OCI-LY1 (cell line): ENCODE results near the gene CORO2B.

ENCODE experiments used
- H2AFZ ChIP-seq: fragments of 200-600 bp; sonication (generic), shearing (Covaris generic); 2 replicates; pipeline ENCODE4 v1.6.0; 2014; ENCODE audit warnings: antibody characterized with exemption, mild to moderate bottlenecking, low read length
- H3F3A ChIP-seq: fragments of 200-600 bp; sonication (generic), shearing (Covaris generic); 2 replicates; pipeline ENCODE4 v1.6.0; 2014; ENCODE audit warnings: mild to moderate bottlenecking, antibody characterized with exemption, low read length, moderate library complexity; ENCODE audit not compliant: insufficient read depth
- H3K27ac ChIP-seq: fragments of 200-600 bp; sonication (generic); 2 replicates; pipeline ENCODE4 v1.5.1; 2014; ENCODE audit warnings: low read length, mixed run types, mild to moderate bottlenecking, low read depth; ENCODE audit not compliant: poor library complexity, severe bottlenecking
- H3K27me3 ChIP-seq: fragments of 200-600 bp; sonication (generic); 2 replicates; pipeline ENCODE4 v1.6.0; 2014; ENCODE audit warnings: antibody characterized with exemption, mild to moderate bottlenecking, low read length, moderate library complexity; ENCODE audit not compliant: insufficient read depth
- H3K36me3 ChIP-seq: fragments of 200-600 bp; sonication (generic); 2 replicates; pipeline ENCODE4 v1.6.1; 2014; ENCODE audit warnings: mild to moderate bottlenecking, antibody characterized with exemption, low read length, moderate library complexity, mixed read lengths; ENCODE audit not compliant: insufficient read depth
- H3K4me1 ChIP-seq: fragments of 200-600 bp; sonication (generic); 2 replicates; pipeline ENCODE4 v1.5.1; 2014; ENCODE audit warnings: mild to moderate bottlenecking, low read length, moderate library complexity; ENCODE audit not compliant: insufficient read depth, severe bottlenecking
- H3K4me2 ChIP-seq: fragments of 200-600 bp; sonication (generic), shearing (Covaris generic); 2 replicates; pipeline ENCODE4 v1.6.1; 2014; ENCODE audit warnings: low read length
- H3K4me3 ChIP-seq: fragments of 200-600 bp; sonication (generic); 2 replicates; pipeline ENCODE4 v1.5.1; 2014; ENCODE audit warnings: low read length, low read depth, mild to moderate bottlenecking, mixed read lengths; ENCODE audit not compliant: poor library complexity, severe bottlenecking
- H3K79me2 ChIP-seq: fragments of 200-600 bp; shearing (Covaris generic); 2 replicates; pipeline ENCODE4 v1.6.1; 2016; ENCODE audit warnings: mixed run types, low read length, mixed read lengths; ENCODE audit not compliant: insufficient read depth
- H3K9ac ChIP-seq: fragments of 200-600 bp; sonication (generic), shearing (Covaris generic); 2 replicates; pipeline ENCODE4 v1.6.1; 2014; ENCODE audit warnings: mild to moderate bottlenecking, low read length, mixed read lengths
- H3K9me2 ChIP-seq: fragments of 200-600 bp; sonication (generic), shearing (Covaris generic); 2 replicates; pipeline ENCODE4 v1.6.1; 2014; ENCODE audit warnings: low read depth, mild to moderate bottlenecking, low read length, mixed read lengths
- H3K9me3 ChIP-seq: fragments of 200-600 bp; shearing (Covaris generic); 2 replicates; pipeline ENCODE4 v1.6.1; 2014; ENCODE audit warnings: low read length, mixed read lengths
- H4K20me1 ChIP-seq: fragments of 200-600 bp; sonication (generic), shearing (Covaris generic); 2 replicates; pipeline ENCODE4 v1.6.0; 2016; ENCODE audit warnings: mild to moderate bottlenecking, low read length; ENCODE audit not compliant: insufficient read depth
- EZH2 ChIP-seq: fragments of 200-600 bp; sonication (generic), shearing (Covaris generic); IDR thresholded peaks from 2 replicates; pipeline ENCODE4 v1.8.0; 2017; ENCODE audit warnings: borderline replicate concordance, mixed run types, mild to moderate bottlenecking, antibody characterized with exemption, low read length, moderate library complexity, mixed read lengths
- TF ChIP-seq, protein P1 (sequence below): fragments of 200-600 bp; sonication (generic), shearing (Covaris generic); IDR thresholded peaks from 2 replicates; pipeline ENCODE4 v1.5.1; 2017; ENCODE audit warnings: mild to moderate bottlenecking, antibody characterized with exemption, low read length, moderate library complexity, mixed read lengths

CORO2B gene

DNA sequence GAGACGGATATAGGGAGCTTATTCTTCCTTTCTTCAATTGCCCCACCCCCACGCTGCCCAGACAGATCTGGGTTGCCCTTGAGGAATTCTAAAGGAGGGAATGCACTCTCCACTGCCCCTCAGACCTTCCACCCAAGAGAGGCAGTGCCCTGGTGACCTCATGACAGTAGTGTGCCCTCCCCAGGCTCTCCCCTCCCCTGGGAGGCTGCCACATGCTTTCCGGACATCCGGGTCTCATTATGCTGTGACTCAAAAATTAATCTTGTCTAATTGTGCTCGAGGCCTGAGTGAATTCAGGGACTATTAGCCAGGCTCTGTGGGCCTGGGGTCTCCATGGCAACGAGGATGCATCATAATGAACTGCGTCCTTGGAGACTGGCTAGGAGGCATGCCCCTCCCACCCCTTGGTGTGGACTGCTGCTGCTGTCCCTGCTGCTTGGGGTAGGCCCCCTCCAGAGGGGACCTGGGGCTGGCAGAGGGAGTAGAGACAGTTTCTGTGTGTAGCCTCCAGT lies 20.8 kb downstream of the CORO2B start:
- H4K20me1 ChIP-seq: no peaks in the 10 kb centered on the region
- no peak for TF ChIP-seq EZH2
- TF ChIP-seq, protein P1, sequence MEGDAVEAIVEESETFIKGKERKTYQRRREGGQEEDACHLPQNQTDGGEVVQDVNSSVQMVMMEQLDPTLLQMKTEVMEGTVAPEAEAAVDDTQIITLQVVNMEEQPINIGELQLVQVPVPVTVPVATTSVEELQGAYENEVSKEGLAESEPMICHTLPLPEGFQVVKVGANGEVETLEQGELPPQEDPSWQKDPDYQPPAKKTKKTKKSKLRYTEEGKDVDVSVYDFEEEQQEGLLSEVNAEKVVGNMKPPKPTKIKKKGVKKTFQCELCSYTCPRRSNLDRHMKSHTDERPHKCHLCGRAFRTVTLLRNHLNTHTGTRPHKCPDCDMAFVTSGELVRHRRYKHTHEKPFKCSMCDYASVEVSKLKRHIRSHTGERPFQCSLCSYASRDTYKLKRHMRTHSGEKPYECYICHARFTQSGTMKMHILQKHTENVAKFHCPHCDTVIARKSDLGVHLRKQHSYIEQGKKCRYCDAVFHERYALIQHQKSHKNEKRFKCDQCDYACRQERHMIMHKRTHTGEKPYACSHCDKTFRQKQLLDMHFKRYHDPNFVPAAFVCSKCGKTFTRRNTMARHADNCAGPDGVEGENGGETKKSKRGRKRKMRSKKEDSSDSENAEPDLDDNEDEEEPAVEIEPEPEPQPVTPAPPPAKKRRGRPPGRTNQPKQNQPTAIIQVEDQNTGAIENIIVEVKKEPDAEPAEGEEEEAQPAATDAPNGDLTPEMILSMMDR: no peak
- no peak overlapping the region for H3K4me3 ChIP-seq
- no peaks in the 10 kb centered on the region for H3K27me3 ChIP-seq
- H3K4me1 ChIP-seq: no peaks in the 10 kb centered on the region
- no peak overlapping the region for H3K9ac ChIP-seq
- no peaks in the 10 kb centered on the region for H3K36me3 ChIP-seq
- no peaks in the 10 kb centered on the region for H3K79me2 ChIP-seq
- H3F3A ChIP-seq: no peaks in the 10 kb centered on the region
- H3K9me2 ChIP-seq: no peaks in the 10 kb centered on the region
- no peak overlapping the region for H3K4me2 ChIP-seq
- no peaks in the 10 kb centered on the region for H3K9me3 ChIP-seq
- no peak overlapping the region for H2AFZ ChIP-seq
- no peak overlapping the region for H3K27ac ChIP-seq

DNA sequence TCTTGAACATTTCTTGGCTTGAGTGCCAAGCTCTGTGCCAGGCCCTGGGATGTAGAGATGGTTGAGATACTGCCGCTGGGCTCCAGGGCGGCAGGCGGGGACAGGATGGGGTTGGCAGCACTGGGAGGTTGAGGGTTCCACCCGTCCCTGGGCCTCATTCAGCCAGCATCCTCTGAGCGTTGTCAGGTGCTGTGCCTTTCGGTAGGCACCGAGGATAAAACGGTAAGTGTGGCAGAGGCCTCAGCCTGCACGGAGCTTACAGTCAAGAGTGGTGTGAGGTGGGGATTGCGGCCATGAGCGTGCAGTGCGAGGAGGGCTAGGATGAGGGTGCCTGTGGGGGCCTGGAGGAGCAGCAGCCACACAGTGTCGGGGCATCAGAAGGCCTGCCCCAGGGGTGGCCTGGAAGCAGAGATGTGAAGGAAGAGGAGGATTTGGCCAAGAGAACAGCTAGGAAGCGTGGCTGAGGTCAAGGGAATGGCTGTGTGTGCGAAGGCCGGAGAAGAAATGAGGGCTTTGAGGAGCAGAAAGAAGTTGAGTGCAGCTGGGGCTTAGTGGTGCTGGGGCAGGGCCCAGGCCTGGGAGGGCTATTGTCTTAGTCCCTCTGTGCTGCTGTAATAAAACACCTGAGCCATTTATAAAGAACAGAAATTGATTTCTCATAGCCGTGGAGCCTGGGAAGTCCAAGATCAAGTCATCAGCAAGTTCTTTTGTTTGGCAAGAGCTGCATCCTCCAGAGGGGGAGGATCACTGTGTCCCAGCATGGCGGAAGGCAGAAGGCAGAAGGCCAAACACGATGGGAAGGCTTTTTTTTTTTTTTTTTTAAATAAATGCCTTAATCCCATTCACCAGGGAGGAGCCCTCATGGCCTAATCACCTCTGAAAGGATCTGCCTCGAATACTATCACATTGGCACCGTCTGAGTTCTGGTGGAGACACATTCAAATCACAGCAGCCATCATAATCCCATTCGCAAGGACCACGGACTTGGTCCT lies 22.7 kb downstream of the CORO2B start:
- TF ChIP-seq, protein P1: no peak
- no peak for TF ChIP-seq EZH2
- H3K36me3 ChIP-seq: no peaks in the 10 kb centered on the region

DNA sequence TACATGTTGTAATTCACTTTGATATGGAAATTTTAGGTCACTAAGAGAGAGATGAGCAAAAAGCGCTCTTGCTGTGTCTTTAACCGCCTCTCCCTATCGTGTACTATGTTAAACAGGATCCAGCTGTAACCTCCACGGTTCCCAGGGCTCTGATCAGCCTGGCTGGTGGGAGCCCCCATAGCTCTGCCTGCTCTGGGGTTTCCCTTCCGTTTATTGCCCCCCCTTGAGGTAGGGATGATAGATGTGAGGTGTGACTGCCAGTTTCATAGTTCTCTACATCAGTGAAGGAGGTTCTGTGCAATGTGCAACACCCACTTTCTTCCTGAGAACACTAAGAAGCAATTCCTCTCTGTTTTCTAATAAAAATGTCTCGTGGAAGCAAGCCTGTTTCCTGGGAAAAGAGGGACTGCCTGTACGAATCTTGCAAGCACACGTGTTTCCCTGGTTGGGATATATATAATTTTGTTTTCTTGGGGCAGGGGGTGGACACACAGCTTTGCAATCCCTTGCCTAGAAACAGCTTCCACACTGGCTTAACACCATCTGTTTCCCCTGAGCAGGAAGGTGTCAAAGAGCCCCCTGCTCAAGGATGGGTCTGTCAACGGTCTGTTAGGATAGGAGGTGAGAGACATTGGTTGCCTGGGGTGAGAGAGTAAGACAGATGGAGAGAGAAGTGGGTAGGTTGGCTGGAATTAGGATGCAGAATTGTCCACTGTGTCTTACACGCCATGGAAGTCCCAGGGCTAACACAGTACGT lies 23.8 kb downstream of the CORO2B start:
- TF ChIP-seq, protein P1: no peak
- no peak for TF ChIP-seq EZH2
- Histone ChIP-seq H3K4me2 (no peak overlapping the region), H4K20me1 (no peaks in the 10 kb centered on the region), H3K36me3 (no peaks in the 10 kb centered on the region), H3K79me2 (no peaks in the 10 kb centered on the region), H3K9me3 (no peaks in the 10 kb centered on the region), H3K4me3 (no peak overlapping the region), H3K9me2 (no peaks in the 10 kb centered on the region), H3K27ac (no peak overlapping the region), H3K27me3 (peaks cover 4% of the 10 kb centered on the region; the same call in 1 of the 2 replicates), H3F3A (no peaks in the 10 kb centered on the region), H3K4me1 (no peaks in the 10 kb centered on the region), H2AFZ (no peak overlapping the region), H3K9ac (no peak overlapping the region)

More for the DNA sequence above, 22.7 kb downstream of the CORO2B start:
- H4K20me1 ChIP-seq: no peaks in the 10 kb centered on the region
- H3K79me2 ChIP-seq: no peaks in the 10 kb centered on the region
- no peak overlapping the region for H2AFZ ChIP-seq
- H3K4me3 ChIP-seq: no peak overlapping the region
- no peak overlapping the region for H3K27ac ChIP-seq
- H3F3A ChIP-seq: no peaks in the 10 kb centered on the region
- H3K27me3 ChIP-seq: no peaks in the 10 kb centered on the region; the same call in 1 of the 2 replicates
- no peak overlapping the region for H3K9ac ChIP-seq
- no peaks in the 10 kb centered on the region for H3K9me2 ChIP-seq
- H3K4me2 ChIP-seq: no peak overlapping the region
- no peaks in the 10 kb centered on the region for H3K9me3 ChIP-seq
- no peaks in the 10 kb centered on the region for H3K4me1 ChIP-seq
